BLaER1 treated with 17β-estradiol and CSF1 and Interleukin-3, amounts not matched to agents 10 nM and 100 nM (cell line): ENCODE results near the gene MAP3K14.

Experiments used
- H3K27ac ChIP-seq, 11 experiments: shearing (Covaris generic); formaldehyde crosslinking; 2 replicates each; pipeline ENCODE4 v1.8.1; 2022
- H3K27me3 ChIP-seq, 11 experiments: shearing (Covaris generic); formaldehyde crosslinking; 2 replicates each; pipeline ENCODE4 v1.8.1; 2022
- H3K36me3 ChIP-seq, 11 experiments: shearing (Covaris generic); formaldehyde crosslinking; 2 replicates each; pipeline ENCODE4 v1.8.1; 2022
- H3K4me1 ChIP-seq, 10 experiments: shearing (Covaris generic); formaldehyde crosslinking; 2 replicates each; pipeline ENCODE4 v1.8.1; 2022
- H3K4me2 ChIP-seq, 11 experiments: shearing (Covaris generic); formaldehyde crosslinking; 2 replicates each; pipeline ENCODE4 v1.8.1; 2022
- H3K4me3 ChIP-seq, 10 experiments: shearing (Covaris generic); formaldehyde crosslinking; 2 replicates each; pipeline ENCODE4 v1.8.1; 2022
- H3K9ac ChIP-seq, 11 experiments: shearing (Covaris generic); formaldehyde crosslinking; 2 replicates each; pipeline ENCODE4 v1.8.1; 2022
- H3K9me3 ChIP-seq, 11 experiments: shearing (Covaris generic); formaldehyde crosslinking; replicated peaks in 1 of 11; 2 replicates each; pipeline ENCODE4 v1.8.1; 2022
- H4K20me1 ChIP-seq, 11 experiments: shearing (Covaris generic); formaldehyde crosslinking; 2 replicates each; pipeline ENCODE4 v1.8.1; 2022
- Cebpa-rat ChIP-seq, 11 experiments: shearing (Covaris generic); IDR thresholded peaks; 2 replicates each; pipeline ENCODE4 v1.8.1; 2022

Gene MAP3K14

DNA sequence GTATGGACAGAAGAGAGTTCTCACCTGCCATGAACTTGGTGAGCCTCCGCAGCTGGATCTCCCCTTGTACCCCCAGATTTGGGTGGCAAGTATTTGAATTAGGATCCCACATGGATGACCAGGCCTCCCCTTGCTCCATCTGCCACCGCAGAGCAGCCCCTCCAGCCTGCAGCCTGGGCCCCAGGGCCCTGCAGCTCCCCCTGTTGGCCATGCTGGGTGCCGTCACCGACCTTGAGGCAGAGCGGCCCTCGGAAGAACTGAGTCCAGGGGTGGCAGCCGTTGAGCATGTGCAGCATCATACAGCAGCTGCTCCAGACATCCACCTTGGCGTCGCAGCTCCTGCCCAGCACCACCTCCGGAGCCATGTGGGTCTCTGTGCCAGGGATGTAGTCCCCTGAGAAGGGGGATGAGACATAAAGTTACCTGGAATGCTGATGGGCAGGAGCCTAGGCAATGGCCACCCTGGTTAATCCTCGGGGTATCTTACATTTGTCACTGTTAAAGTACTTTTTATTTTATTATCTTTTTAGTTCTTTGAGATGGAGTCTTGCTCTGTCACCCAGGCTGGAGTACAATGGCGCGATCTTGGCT, 45.9 kb downstream of the MAP3K14 start:
- Histone ChIP-seq H4K20me1 (peaks cover 9 to 56% (median 30%) of the 10 kb centered on the region in 11 experiments; a peak in 19 of 22 replicates), H3K9ac (no peak overlapping the region), H3K9me3 (no peaks in the 10 kb centered on the region), H3K27me3 (no peaks in the 10 kb centered on the region), H3K27ac (no peak overlapping the region), H3K4me2 (no peak overlapping the region), H3K4me1 (peaks cover 16 to 30% (median 21%) of the 10 kb centered on the region in 10 experiments), H3K4me3 (no peak overlapping the region), H3K36me3 (peaks cover 84 to 100% (median 94%) of the 10 kb centered on the region in 11 experiments)
- TF ChIP-seq Cebpa-rat (IDR thresholded peaks at IDR 0.05) = no peak

- H3K4me2 ChIP-seq = no peak overlapping the region
- peaks cover 89 to 100% (median 97%) of the 10 kb centered on the region in 11 experiments for H3K36me3 ChIP-seq
- H3K27me3 ChIP-seq = no peaks in the 10 kb centered on the region
- H3K4me3 ChIP-seq = no peak overlapping the region
- H3K9ac ChIP-seq = no peak overlapping the region; a peak in 1 of 22 replicates
- no peak for TF ChIP-seq Cebpa-rat (IDR thresholded peaks at IDR 0.05)
- peaks cover 23 to 37% (median 31%) of the 10 kb centered on the region in 10 experiments for H3K4me1 ChIP-seq
- H4K20me1 ChIP-seq = peaks cover 11 to 66% (median 39%) of the 10 kb centered on the region in 11 experiments; a peak in 19 of 22 replicates
- no peak overlapping the region for H3K27ac ChIP-seq
- no peaks in the 10 kb centered on the region for H3K9me3 ChIP-seq
Observed at GRCh38 chr17:45269912-45270311, 46.9 kb downstream of the MAP3K14 start.

DNA sequence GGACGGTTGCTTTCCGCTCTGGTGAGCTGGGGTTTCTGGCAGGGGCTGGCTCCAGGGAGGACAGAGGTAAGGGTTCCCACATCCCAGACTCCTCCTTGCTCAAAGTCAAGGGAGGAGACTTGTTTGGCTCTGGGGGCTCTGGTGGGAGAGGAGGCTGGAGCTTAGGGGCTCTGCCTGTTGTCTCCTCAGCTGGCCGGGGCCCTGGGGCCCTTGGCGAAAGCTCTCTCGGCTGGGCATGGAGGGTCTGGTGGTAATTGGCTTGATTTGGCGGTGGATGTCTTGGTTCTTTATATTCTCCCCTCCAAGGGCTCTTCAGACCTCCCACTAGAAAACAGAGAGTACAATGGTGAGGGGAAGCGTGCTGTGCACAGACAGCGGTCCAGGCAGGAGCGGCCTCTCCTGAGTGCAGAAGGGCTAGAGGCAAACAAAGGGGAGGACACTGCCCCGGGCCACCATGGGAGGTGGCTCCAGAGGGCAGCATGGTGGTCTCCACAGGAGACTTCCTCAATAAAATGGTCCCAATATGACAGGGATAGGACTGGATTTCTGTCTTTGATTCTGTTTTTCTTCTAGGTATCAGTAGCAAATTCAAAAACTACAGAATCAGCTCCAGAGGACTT, 49.3 kb downstream of the MAP3K14 start:
- Histone ChIP-seq H3K4me3 (no peak overlapping the region), H4K20me1 (peaks cover 23 to 82% (median 63%) of the 10 kb centered on the region in 11 experiments; a peak in 20 of 22 replicates), H3K4me1 (peaks cover 35 to 55% (median 48%) of the 10 kb centered on the region in 10 experiments), H3K27me3 (no peaks in the 10 kb centered on the region), H3K9ac (peak overlapping the region in 4 of 11 experiments; percentile 7 to 35 (median 25); a peak in 4 of 22 replicates), H3K9me3 (no peaks in the 10 kb centered on the region), H3K36me3 (peaks cover 86 to 100% (median 94%) of the 10 kb centered on the region in 11 experiments), H3K4me2 (peak overlapping the region; percentile 45 to 73 (median 66); a peak in 17 of 22 replicates), H3K27ac (no peak overlapping the region)
- TF ChIP-seq Cebpa-rat (IDR thresholded peaks at IDR 0.05) = no peak

- no peaks in the 10 kb centered on the region for H3K9me3 ChIP-seq
- peak overlapping the region; percentile 45 to 73 (median 66) for H3K4me2 ChIP-seq
- H3K4me3 ChIP-seq = no peak overlapping the region; a peak in 1 of 20 replicates
- H3K27me3 ChIP-seq = no peaks in the 10 kb centered on the region
- H3K9ac ChIP-seq = peak overlapping the region in 2 of 11 experiments; percentile 25 to 30; a peak in 2 of 22 replicates
- no peak for TF ChIP-seq Cebpa-rat (IDR thresholded peaks at IDR 0.05)
- peaks cover 75 to 91% (median 83%) of the 10 kb centered on the region in 11 experiments for H3K36me3 ChIP-seq
- no peak overlapping the region; a peak in 1 of 22 replicates for H3K27ac ChIP-seq
- H3K4me1 ChIP-seq = peaks cover 46 to 66% (median 59%) of the 10 kb centered on the region in 10 experiments
- H4K20me1 ChIP-seq = peaks cover 23 to 88% (median 68%) of the 10 kb centered on the region in 11 experiments; a peak in 20 of 22 replicates
Observed at GRCh38 chr17:45266372-45266926, 50.4 kb downstream of the MAP3K14 start.

- H3K27ac ChIP-seq = no peak overlapping the region
- H3K27me3 ChIP-seq = no peaks in the 10 kb centered on the region
- H3K9me3 ChIP-seq = no peaks in the 10 kb centered on the region
- no peak overlapping the region; a peak in 1 of 20 replicates for H3K4me3 ChIP-seq
- peaks cover 49 to 73% (median 65%) of the 10 kb centered on the region in 10 experiments for H3K4me1 ChIP-seq
- H3K9ac ChIP-seq = peak overlapping the region in 1 of 11 experiments; percentile 30; a peak in 2 of 22 replicates
- H3K36me3 ChIP-seq = peaks cover 72 to 85% (median 77%) of the 10 kb centered on the region in 11 experiments
- H4K20me1 ChIP-seq = peaks cover 23 to 88% (median 66%) of the 10 kb centered on the region in 11 experiments; a peak in 20 of 22 replicates
- no peak for TF ChIP-seq Cebpa-rat (IDR thresholded peaks at IDR 0.05)
- H3K4me2 ChIP-seq = peak overlapping the region; percentile 45 to 73 (median 66)
Observed at GRCh38 chr17:45265821-45266220, 51.0 kb downstream of the MAP3K14 start.

DNA sequence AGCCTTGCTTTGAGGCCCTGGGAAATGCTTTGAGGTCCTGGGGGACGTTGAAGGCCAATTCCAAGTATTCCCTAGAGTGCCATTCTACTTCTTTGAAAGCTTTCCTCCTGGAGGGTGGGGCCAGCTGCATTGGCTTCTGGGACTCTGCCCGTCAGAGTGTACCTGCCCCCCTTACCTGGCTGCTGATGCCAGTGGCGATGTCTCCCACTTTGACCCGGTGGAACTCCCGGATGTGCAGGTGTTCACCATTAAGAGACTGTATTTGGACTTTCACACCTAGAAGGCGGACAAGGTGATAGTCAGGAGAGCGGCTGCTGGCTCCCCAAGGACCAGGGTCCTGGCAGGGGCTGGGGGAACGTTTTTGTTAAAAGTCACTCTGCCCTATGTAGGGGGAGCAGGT, 51.8 kb downstream of the MAP3K14 start:
- Histone ChIP-seq H3K36me3 (peaks cover 63 to 77% (median 68%) of the 10 kb centered on the region in 11 experiments), H3K4me2 (peak overlapping the region in 4 of 11 experiments; percentile 63 to 73 (median 72); a peak in 4 of 22 replicates), H4K20me1 (peaks cover 23 to 82% (median 60%) of the 10 kb centered on the region in 11 experiments; a peak in 20 of 22 replicates), H3K27ac (no peak overlapping the region), H3K9me3 (no peaks in the 10 kb centered on the region), H3K4me3 (no peak overlapping the region), H3K27me3 (no peaks in the 10 kb centered on the region), H3K4me1 (peaks cover 49 to 76% (median 67%) of the 10 kb centered on the region in 10 experiments), H3K9ac (no peak overlapping the region)
- TF ChIP-seq Cebpa-rat (IDR thresholded peaks at IDR 0.05) = no peak

DNA sequence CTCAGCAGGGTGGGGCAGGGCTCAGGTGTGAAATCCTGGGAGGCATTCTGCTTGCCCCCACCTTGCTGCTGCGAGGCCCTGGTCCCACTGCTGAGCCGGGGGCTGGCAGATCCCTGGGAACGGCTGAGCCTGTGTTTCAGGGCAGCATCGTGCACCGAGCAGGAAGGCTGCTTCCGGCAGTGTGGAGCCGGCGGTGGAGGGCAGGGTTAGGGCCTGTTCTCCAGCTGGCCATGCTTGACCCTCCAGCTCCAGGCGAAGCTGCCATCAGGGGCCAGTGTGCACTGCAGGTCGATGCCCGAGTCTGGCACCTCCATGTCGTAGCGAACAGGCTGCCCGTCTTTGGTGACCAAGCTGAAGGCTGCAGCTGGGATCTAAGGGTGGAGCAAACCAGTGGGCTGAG, 52.4 kb downstream of the MAP3K14 start:
- Histone ChIP-seq H3K27me3 (no peaks in the 10 kb centered on the region), H3K9me3 (no peaks in the 10 kb centered on the region), H4K20me1 (peaks cover 23 to 82% (median 60%) of the 10 kb centered on the region in 11 experiments; a peak in 20 of 22 replicates), H3K4me2 (peak overlapping the region in 6 of 11 experiments; percentile 96 to 99 (median 98); a peak in 3 of 22 replicates), H3K4me3 (no peak overlapping the region), H3K4me1 (peaks cover 49 to 76% (median 68%) of the 10 kb centered on the region in 10 experiments), H3K9ac (peak overlapping the region in 1 of 11 experiments; percentile 38; a peak in 1 of 22 replicates), H3K36me3 (peaks cover 58 to 71% (median 63%) of the 10 kb centered on the region in 11 experiments), H3K27ac (no peak overlapping the region)
- no peak for TF ChIP-seq Cebpa-rat (IDR thresholded peaks at IDR 0.05)

GRCh38 chr17:45263477-45263860, 53.4 kb downstream of the MAP3K14 start:
- peaks cover 23 to 75% (median 59%) of the 10 kb centered on the region in 11 experiments; a peak in 20 of 22 replicates for H4K20me1 ChIP-seq
- peaks cover 48 to 62% (median 53%) of the 10 kb centered on the region in 11 experiments for H3K36me3 ChIP-seq
- H3K9me3 ChIP-seq = no peaks in the 10 kb centered on the region
- H3K4me3 ChIP-seq = no peak overlapping the region
- peaks cover 57 to 78% (median 70%) of the 10 kb centered on the region in 10 experiments for H3K4me1 ChIP-seq
- no peak overlapping the region for H3K27ac ChIP-seq
- no peaks in the 10 kb centered on the region for H3K27me3 ChIP-seq
- peak overlapping the region in 6 of 11 experiments; percentile 17 to 80 (median 76); a peak in 9 of 22 replicates for H3K9ac ChIP-seq
- no peak for TF ChIP-seq Cebpa-rat (IDR thresholded peaks at IDR 0.05)
- peak overlapping the region; percentile 11 to 99 (median 98); a peak in 18 of 22 replicates for H3K4me2 ChIP-seq
